ENCODE results near the gene PPP2R5C.
"Not testable (repeated sequence)": the region's sequence is repeated elsewhere in the genome, so short reads cannot be mapped to it uniquely, and the experiment has no call there.

Gene PPP2R5C

DNA sequence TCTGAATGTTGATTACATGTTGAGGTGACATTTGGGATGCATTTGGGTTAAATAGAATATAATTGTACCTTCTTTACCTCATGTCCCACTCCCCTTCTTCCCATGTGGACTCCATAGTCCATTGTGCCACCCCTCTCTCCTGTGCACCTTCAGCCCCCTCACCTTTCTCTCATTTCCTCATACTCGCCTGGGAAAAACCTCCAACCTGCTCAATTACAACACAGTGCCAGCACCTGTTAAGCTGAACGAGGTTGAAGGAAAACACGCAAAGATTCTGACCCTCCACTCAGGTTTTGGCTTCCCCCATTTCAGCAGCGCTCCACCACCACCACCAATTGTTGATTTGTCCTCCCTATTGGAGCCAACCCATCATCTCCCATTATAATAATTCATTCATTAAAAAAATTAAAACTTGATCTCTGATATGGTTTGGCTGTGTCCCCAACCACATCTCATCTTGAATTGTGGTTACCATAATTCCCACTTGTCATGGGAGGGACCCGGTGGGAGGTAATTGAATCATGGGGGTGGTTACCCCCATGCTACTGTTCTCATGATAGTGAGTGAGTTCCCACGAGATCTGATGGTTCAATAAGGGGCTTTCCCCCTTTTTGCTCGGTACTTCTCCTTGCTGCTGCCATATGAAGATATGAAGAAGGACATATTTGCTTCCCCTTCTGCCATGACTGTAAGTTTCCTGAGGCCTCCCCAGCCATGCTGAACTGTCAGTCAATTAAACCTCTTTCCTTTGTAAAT lies 33.7 kb upstream of the PPP2R5C start:
- DNase-seq = no peak

DNA sequence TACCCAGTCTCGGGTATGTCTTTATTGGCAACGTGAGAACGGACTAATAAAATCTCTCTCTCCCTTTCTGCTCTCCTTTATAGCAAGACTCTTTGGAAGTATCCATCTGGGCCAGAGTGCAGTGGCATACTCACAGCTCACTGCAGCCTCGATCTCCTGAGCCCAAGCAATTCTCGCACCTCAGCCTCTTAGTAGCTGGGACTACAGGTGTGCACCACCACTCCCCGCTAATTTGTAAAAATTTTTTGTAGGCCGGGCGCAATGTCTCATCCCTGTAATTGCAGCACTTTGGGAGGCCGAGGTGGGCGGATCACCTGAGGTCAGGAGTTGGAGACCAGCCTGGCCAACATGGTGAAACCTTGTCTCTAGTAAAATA lies 33.2 kb upstream of the PPP2R5C start:
- DNase-seq = no peak

DNA sequence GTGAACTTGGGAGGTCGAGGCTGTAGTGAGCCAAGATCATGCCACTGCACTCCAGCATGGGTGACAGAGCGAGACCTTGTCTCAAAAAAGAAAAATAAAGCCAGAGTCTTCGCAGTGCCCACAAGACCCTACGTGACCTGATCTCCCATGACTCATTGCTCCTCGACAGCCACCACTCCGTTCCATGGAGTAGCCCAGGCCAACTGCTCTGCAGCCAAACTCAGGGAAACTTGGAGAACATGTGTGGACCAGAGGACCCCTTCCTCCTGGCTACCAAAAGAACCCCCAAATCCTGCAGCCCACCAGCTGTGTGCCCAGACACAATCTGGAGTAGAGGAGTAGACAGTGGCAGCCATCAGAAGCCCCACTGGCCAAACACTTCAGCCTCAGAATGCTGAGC lies 32.1 kb upstream of the PPP2R5C start:
- no peak for DNase-seq

DNA sequence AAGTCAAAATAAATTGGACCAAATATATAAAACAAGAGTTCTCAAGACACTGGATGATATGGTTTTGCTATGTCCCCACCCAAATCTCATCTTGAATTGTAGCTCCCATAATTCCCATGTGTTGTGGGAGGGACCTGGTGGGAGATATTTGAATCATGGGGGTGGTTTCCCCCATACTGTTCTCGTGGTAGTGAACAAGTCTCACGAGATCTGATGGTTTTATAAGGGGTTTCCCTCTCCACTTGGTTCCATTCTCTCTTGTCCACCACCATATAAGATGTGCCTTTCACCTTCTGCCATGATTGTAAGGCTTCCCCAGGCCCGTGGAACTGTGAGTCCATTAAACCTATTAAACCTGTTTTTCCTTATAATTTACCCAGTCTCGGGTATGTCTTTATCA lies 31.4 kb upstream of the PPP2R5C start:
- DNase-seq = not testable (repeated sequence)

DNA sequence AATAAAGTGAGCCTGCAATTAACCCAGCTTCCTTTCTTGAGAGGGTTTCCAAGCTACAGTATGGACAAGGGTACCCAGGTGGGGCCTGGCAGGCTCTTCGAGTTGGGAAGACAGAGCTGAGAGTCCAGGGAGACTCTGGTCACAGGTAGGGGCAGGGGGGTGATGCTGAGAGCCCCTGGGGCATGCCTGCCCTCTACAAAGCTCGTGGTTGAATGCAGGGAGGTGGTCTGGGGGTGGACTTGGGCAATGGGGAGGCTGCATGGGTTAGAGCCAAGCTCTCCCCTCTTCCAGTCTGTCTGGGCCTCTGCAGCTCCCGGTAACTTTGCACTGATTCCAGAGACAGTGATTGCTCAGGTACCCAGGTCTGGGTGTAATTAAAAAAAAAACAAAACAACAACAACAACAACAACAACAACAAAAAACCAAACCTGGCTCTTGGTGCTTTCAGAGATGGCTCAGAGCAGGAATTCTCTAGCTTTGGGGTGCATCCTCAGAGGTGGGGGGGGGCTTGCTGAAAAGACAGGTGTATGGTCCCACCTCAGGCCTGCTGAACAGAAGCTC lies 30.8 kb upstream of the PPP2R5C start:
- DNase-seq = no peak

DNA sequence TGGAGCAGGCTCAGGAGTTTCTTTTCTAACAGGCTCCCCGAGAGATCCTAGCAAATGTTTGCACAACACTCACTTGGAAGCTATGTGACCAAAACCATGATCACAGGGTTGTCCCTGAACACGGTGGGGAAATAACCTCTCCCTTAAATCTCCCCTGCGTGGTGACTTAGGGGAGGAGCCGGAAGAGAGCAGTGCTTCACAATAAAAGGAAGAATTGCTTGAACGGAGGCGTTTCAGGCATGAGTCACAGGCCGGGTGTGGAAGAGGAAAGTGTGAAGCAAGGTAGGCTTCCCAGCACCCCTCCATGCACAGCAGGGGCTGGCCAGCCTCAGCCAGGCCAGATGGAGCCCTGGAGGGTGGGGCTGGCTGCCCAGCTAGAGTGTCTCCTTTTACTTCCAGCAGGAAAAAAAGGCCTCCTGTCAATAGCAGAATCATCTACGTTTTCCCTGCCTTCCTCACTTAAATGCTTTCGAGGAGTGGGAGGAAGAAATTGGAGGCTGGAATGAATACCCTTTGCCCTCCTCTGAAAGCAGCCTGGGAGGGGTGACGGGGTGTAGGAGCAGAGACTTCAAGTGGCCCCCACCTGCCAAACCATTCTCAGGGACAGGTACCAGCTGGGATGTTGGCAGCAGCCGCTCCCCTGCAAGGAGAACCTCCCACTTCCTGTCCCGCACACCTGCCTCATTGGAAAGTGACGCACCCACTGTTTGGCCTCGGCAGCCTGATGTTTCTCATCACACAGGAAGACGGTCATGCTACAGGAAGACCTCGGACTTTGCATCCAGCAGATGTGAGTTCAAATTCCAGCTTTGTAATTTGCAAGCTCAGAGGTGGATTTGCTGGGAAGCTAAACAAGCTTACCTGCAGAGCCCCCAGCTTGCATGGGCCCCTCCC lies 30.1 kb upstream of the PPP2R5C start:
- peak; percentile 91 for DNase-seq

DNA sequence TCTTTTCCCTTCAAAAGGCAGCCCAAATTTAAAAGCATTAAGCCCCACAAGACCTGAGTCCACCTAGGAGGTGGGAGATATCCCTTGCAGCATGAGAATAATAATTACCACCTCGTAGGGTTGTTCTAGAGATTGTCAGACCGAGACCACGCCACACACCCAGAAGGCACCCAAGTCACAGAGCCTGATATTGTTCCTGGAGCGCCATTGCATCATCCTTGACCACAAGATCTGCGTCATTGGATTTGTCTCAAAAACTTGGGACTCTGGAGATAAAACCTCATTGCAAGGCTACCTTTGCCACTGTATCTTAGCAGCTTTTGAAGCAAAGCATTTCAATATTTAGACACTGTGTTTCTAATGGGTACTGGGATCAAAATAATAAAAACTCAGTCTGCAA lies 29.4 kb upstream of the PPP2R5C start:
- no peak for DNase-seq

DNA sequence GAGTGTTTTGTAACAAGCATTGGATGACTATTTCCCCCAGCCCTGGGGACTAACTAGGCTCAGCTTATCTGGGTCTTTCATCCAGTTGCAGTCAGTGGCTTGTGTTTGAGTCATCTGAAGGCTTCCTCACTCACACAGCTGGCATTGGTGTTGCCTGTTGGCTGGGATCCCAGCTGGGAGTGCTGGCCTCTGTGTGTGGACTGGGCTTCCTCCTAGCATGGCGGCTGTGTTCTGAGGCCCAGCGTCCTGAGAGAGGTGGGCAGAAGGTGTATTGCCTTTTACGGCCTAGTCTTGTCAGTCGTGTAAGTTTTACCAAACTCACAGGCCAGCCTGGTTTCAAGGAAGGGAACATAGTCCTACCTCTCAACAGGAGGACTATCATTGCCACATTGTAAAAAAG lies 28.3 kb upstream of the PPP2R5C start:
- DNase-seq = no peak

DNA sequence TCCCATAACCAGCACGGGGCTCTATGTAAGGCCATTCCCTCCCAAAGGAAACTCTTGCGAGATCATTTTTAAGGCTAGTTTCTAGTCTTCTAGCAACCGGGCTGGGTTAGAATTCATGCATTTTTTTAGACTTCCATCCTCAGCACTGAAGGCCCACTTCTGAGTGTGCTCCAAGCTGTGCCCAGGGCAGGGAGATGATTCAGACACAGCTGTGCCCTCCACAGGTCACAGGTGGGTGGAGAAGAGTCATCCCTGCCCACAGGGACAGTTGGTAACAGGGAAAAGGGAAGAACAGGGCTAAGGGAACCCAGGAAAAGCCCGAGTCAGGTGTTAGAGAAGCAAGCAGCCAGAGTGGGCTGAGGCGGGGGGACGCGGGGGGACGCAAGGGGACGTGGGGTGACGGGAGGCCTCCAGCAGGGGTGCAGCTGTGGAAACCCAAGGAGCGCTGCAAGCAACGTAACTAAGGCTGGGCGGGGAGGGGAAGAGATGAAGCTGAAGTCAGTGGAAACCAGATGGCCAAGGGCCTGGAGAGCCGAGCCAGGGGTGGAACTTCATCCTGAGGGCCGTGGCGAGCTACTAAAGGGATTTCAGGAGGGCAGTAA lies 27.2 kb upstream of the PPP2R5C start:
- DNase-seq = no peak

DNA sequence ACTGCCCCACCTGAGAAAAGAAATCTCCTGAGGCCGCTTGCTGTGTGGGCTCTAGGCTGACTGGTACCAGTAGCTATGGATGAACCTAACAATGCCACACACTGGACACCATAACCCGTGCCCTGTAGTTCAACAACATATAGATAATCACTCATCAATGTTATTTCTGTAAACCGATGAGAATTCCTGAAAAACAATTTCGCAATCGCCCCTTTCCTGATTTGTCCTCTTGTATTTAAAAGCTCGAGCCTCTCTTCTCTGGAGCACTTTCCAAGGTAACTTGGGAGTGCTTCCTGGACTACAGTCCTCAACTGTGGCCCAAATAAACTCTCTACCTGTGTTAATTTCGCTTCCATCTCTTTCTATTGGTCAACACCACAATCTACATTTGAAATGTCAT lies 26.1 kb upstream of the PPP2R5C start:
- no peak for DNase-seq

DNA sequence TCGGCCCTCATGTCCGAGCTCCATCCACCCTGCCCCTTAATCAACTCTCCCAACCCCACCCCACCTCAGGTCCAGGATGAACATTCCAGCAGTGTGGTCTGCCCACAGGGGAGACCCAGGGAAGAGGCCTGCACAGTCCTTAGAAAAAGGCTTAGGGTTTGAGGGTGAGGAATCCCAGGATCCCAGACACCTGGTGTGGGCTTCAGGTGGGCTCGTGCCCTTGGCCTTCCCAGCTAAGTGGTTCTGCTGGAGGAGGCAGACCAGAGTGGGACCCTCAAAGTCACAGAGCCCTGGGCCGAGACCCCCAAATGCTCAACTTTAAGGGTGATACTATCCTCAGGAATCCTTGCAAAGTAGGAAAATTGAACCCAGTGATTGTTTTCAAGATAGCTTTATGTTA lies 25.4 kb upstream of the PPP2R5C start:
- DNase-seq = no peak

DNA sequence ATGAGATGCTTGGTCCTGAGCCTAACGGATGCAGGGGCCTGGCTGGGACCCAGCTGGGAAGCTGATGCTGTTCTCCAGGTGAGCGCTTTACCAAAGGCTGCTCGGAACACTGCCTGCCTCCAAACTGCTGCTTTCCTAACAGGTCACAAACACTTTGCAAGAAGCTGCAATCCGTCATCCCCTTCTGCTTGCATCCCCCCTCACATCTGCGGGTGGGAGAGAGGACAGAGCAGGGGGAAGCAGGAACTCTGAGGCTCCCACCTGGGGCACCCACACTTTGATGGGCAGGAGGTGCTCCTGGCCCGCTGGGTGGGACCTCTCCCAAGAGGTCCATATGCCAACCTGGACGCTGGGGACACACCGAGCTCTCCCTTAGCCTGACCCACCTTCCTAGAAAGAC lies 24.9 kb upstream of the PPP2R5C start:
- DNase-seq = no peak

DNA sequence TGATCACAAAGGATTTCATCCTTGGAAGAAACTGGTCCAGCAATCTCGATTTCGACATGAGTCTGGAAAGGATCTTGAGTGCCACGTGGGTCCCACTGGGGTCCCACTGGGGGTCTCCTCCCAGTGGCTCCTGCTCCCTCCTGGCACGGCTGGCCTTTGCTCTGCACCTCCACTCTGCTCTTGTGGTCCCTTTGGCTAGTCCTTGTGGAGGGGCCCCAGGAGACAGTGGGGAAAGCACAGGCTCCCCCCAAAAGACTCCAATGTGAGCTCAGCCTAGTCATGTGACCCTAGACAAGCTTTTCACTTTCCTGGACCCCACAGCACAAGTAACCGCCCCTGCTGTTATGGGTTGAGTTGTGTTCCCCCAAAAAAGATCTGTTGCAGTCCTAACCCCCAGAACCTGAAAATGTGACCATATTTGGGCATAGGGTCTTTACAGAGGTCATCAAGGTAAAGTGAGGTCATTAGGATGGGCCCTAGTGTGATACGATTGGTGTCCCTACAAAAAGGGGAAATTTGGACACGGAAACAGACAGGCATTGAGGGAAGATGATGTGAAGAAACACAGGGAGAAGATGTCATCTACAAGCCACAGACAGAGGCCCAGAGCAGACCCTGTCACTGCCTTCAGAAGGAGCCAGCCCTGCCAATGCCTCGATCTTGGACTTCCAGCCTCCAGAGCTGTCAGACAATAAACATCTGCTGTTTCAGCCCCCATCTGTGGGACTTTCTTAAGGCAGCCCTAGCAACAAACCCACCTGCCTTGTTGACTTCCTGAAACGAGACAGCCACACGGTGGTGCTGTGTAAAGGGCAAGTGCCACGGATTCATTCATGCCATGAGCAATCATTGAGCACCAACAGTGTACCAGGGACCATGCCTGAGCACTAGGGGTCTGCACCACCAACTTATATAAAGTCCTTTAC lies 23.8 kb upstream of the PPP2R5C start:
- DNase-seq = peak; percentile 14

DNA sequence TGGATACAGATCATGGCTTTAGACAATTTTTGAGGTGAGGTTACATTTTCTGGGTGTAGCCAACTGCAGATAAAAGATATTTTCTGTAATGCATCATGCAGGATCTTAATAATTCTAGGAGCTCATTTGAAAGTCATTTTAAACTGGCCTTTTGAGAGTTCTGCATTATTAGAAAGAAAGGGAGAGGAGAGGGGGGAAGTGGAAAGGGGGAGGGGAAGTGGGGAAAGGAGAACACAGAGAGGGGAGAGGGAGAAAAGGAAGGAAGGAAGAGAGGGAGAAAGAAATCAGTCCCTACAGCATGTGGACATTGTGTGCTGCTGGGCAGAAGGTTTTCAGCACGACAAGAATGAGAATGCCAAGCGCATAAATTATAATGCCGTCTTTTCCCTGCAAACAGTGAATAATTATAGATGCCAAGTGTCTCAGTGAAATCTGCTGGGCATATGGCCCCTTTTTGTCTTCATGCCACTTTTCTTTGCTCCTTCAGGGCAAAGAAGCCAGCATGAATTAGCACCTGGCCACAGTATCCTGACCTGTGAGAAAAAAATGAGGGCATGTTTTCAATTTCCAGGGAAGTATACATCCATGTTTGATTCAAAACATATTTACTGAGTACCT lies 22.7 kb upstream of the PPP2R5C start:
- DNase-seq = no peak

DNA sequence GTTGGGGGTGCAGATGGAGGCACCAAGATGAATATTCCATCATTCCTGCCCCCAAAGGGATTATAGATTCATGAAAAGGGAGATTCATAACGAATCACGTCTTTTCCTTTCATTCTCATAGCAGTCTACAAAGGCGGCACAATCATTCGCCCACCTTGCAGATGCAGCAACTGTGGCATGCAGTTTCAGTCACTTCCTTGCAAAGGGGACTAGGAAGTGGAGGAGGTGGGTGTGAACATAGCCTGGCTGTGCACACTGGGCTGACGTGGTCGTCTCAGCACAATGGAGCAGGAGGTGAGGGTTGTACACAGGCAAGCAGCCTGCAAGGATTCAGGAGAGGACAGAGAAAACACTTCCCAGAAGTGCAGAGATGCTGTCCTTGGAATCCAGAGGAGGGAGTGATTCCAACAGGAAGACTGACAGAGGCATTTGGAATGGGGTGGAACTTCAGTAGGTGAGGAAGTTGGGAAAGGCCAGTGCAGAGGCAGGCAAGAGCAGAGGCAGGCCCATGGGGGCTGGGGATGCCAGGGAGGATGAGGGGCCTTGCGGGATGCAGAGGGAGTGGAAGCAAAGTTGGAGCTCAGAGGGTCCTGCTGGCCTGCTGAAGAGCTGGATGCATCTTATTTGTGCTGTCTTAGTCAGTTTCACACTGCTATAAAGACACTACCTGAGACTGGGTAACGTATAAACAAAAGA lies 21.9 kb upstream of the PPP2R5C start:
- DNase-seq = no peak

DNA sequence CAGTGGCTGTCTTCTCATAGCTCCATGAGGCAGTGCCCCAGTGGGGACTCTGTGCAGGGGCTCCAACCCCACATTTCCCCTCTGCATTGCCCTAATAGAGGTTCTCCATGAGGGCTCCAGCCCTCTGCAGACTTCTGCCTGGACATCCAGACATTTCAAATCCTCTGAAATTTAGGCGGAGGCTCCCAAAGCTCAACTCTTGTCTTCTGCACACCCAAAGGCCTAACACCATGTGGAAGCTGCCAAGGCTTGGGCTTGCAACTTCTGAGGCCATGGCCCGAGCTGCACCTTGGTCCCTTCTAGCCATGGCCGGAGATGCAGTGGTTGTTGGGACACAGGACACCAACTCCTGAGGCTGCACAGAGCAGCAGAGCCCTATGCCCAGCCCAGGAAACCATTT lies 20.5 kb upstream of the PPP2R5C start:
- DNase-seq = no peak

DNA sequence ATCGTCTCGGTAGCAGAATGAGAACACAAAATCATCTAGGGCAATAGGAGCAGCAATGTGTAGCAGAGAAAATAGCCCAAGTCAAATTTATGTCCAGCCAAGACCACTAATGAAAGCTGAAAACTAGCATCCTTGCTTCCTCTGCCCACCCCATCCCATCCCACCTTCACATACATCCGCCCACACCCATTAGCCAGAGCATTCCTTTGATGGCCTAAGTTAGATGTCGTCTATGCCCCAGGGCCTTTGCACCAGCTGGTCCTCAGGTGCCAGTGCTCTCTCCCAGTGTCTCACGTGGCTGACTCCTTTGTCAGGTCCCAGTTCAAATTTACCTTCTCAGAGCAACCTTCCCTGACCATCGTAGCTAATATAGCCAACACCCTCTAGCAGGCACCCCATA lies 17.8 kb upstream of the PPP2R5C start:
- DNase-seq = no peak

DNA sequence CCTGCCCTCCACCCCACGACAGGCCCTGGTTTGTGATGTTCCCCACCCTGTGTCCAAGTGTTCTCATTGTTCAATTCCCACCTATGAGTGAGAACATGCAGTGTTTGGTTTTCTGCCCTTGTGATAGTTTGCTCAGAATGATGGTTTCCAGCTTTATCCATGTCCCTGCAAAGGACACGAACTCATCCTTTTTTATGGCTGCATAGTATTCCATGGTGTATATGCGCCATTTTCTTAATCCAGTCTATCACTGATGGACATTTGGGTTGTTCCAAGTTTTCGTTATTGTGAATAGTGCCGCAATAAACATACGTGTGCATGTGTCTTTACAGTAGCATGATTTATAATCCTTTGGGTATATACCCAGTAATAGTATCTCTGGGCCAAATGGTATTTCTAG lies 17.1 kb upstream of the PPP2R5C start:
- DNase-seq = not testable (repeated sequence)

DNA sequence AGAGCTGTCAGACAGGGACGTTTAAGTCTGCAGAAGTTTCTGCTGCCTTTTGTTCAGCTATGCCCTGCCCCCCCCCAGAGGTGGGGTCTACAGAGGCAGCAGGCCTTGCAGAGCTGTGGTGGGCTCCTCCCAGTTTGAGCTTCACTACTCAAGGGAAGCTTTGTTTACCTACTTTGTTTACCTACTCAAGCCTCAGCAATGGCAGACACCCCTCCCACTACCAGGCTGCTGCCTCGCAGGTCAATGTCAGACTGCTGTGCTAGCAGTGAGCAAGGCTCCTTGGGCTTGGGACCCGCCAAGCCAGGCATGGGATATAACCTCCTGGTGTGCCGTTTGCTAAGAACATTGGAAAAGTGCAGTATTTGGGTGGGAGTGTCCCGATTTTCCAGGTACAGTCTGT lies 11.8 kb upstream of the PPP2R5C start:
- DNase-seq = not testable (repeated sequence)

DNA sequence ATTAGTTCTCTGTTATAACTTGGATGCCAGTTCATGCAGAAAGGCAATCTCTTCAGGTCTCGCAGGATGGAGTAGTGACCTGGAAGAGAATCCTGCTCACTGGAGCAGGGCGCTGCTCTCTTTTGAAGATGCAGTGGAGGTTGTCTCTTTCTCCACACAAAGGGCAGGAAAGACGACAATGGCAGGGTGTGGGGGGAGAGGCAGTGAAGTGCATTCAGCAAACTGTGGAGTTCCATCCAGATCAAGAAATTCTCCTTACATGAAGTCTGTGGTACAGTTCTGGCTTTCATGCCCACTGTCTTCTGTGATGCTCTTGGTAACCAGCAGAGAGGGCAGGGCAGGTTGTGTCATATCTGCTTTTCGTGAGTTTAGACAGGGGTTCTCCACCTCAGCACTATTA lies 6.6 kb upstream of the PPP2R5C start:
- no peak for DNase-seq

DNA sequence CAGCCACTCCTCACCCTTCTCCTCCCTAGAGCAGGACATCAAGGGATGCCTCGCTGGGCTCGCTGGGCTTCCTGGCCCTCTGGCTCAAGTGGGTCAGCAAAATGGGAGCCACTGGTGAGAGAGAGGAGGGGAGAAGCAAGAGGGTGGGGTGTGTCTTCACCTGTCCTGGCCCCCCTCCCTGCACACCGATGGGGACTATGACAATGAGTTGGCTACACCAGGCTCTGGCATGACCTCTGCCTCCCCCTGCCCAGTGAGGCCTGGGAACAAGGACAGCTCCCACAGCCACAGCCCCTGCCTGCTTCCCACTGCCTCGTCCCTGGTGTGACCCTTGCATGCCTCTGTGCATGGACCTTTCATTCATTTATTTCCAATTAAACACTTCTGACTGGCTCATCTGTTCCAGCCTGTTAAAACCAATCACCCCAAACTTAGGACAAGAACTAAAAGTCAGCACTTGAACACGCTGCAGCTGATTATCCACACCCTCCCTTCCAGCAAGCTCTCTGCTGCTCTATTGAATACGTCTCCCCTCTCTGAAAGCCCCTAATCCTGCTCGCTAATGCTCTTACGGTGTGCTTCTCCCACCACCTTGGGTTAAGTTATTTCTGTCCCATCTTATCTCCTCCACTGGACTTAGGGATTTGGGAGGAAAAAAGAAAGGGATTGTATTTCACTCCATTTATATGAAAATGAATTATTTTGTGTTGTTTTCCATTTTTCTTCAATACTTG lies 5.8 kb upstream of the PPP2R5C start:
- no peak for DNase-seq

Data from activated CD4-positive, alpha-beta T cell treated with anti-CD3 and anti-CD28 coated beads, Interleukin-2, Interleukin-6, amounts not matched to agents 100 ng/mL and 50 ng/mL, durations not matched to agents 16 hours and 8 hours (primary cell).